Inflammatory macrophage treated with lipopolysaccharide for 1 hour (primary cell): ENCODE data around the gene HSF4.

Source experiments
- DNase-seq, 2 donors: peaks; one replicate each; pipeline ENCODE4 v3.0.0-alpha.2; 2020 to 2022

Gene HSF4

GRCh38 chr16:67187175-67187890 lies 22.8 kb downstream of the HSF4 start:
- DNase-seq = no peak

DNA sequence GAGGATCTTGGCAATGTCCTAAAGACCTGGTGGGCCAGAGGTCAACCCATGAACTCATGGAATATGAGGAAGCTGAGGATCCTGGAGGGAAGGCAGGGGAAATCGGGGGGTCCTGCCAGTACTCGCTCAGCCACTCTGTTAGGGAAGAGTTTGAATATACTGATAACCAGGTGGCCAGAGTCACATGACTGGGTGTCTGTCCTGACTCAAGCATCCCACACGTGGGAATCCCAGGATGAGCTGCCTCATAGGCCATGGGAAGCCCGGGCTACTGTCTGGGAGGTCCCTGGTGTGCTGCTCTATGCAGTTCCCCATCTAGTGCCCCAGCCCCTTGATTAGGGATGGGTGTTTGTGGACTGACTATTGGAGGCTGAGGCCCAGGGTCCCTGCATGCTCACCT lies 23.8 kb downstream of the HSF4 start:
- DNase-seq = peak; percentile 37 to 80

GRCh38 chr16:67188798-67189197 lies 24.3 kb downstream of the HSF4 start:
- DNase-seq = no peak

- no peak for DNase-seq
These were observed 25.5 kb downstream of the HSF4 start, which contains the start of gene EXOC3L1 for GRCh38 chr16:67190041-67190440. Gene EXOC3L1, minus strand, starts transcription at chr16:67190136. Its CDS starts 460 bp downstream, at chr16:67189676.

DNA sequence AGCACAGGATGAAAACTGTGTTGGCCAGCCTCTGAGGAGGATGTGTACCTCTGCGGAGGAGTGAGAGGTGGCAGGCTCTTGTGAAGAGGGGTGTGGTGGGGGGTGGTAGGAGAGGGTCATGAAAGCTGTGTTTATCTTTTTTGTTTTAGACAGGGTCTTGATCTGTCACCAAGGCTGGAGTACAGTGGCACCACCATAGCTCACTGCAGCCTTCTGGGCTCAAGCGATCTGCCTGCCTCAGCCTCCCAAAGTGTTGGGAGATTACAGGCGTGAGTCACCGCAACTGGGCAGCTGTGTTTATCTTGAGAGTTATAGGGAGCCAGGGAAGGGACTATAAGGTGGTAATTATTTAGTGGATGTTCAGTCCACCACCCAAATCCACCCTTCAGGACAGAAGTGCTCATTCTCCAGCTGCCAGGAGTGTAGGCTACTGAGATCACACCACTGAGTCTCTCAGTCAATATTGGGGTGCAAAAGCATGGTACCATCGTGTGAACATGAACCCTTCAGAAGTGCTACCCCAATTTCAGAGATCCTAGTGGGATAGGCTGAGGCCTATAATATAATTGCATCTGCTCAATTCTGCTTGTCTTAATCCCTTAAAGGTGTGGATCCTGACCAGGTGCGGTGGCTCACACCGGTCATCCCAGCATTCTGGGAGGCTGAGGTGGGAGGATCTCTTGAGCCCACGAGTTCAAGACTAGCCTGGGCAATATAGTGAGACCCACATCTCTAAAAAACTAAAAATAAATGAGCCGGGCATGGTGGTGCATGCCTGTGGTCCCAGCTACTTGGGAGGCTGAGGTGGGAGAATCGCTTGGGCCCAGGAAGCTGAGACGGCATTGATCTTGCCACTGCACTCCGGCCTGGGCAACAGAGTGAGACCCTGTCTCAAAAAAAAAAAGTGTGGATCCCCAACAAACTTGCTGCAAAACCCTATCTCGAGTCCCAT lies 26.2 kb downstream of the HSF4 start:
- no peak for DNase-seq

DNA sequence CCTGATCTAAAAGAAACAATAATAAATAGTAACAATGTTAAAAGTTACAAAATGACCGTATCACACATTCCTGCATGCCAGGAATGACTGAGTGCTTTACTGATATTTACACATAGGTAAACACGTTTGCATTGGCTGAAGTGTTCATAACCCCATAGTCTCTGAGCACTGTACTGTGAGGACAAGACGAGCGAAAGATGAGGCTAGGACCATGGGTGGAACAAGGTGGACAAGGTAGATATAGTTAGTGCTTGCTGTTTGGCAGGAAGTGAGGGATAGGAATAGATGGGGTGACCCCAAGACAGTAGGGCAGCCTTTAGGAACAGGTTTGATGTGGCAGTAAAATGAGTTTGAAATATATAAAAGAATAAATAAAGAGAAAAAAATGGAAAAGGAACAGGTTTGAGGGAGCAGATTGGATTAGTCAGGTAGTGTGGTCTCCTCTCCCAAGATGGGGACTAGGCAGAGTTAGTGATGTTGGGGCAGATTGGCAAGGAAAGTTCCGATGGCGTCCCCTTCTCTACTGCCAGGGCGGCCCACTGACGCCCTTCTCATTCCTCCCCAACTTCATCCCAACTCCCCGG lies 27.0 kb downstream of the HSF4 start:
- DNase-seq = no peak

- DNase-seq = peak; percentile 89 to 93
These were observed 27.6 kb downstream of the HSF4 start, which contains the start of gene E2F4 for GRCh38 chr16:67191995-67192681. Gene E2F4, plus strand, starts transcription at chr16:67192155. Its CDS starts 73 bp downstream, at chr16:67192228.

DNA sequence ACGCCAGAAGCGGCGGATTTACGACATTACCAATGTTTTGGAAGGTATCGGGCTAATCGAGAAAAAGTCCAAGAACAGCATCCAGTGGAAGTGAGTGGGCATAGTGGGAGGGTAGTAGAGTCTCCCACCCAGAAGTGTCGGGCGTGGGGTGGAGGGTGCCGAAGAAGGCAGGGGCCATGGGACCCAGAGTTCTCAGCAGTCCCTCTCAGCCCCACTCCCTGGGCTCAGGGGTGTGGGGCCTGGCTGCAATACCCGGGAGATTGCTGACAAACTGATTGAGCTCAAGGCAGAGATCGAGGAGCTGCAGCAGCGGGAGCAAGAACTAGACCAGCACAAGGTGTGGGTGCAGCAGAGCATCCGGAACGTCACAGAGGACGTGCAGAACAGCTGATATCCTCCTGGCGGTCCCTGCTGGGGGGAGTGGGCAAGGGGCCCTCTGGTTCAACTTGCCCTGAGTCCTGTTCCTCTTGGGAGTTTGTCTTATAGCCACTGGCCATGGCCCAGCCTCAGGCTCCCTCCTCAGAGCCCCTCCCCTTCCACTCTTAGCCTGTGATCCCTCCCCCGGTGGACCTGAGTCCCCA lies 28.3 kb downstream of the HSF4 start:
- no peak for DNase-seq

- no peak for DNase-seq
These were observed 29.0 kb downstream of the HSF4 start for GRCh38 chr16:67193536-67193935.

DNA sequence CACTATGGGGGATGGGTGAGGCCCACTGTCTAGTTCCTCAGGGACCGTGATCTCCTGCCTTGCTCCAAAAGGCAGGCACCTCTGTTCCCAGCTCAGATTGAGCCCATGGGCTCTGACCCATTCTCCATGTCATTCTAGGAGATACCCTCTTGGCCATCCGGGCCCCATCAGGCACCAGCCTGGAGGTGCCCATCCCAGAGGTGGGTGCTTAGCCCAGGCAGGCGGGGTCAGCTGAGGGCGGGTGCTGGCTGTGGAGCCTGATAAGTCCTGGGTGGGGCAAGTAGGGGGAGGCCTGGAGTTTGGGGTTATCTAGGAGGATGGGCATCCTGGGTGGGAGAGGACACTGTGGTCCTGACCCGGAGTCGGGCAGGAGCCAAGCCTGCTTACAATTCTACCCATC lies 29.7 kb downstream of the HSF4 start:
- no peak for DNase-seq

DNA sequence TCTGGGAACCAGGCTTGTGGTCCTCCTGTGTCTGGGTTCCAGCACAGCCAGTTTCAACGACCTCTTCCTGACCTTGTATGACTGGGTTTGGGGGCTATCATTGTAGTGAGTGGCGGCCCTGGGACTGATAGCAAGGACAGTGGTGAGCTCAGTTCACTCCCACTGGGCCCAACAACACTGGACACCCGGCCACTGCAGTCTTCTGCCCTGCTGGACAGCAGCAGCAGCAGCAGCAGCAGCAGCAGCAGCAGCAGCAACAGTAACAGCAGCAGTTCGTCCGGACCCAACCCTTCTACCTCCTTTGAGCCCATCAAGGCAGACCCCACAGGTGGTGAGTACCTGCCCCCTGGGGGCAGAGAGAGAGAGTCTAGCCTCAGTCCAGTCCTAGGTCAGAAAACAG lies 31.1 kb downstream of the HSF4 start:
- no peak for DNase-seq

DNA sequence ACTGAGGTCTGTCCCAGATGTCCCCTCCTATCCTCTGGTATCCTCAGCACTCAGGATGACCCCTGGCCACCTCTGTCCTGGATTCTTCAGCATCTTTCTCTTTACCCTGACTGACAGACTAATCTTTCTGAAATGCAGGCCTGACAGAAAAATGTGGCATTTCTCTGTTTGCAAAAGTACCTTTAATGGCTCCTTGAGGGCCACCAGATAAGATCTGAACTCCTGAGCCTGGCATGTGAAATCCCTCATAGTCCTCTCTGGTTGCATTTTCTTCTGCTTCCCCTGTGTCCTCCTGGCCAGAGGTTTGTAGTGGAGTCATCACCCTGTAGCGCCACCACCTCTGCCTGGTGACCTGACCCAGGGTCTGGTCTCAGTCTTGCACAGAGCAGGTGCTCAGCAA lies 32.3 kb downstream of the HSF4 start:
- DNase-seq = no peak

- DNase-seq = no peak
These were observed 33.2 kb downstream of the HSF4 start for GRCh38 chr16:67197704-67198103.

GRCh38 chr16:67198238-67198734 lies 33.7 kb downstream of the HSF4 start:
- peak in 1 of 2 donors; percentile 65 for DNase-seq

DNA sequence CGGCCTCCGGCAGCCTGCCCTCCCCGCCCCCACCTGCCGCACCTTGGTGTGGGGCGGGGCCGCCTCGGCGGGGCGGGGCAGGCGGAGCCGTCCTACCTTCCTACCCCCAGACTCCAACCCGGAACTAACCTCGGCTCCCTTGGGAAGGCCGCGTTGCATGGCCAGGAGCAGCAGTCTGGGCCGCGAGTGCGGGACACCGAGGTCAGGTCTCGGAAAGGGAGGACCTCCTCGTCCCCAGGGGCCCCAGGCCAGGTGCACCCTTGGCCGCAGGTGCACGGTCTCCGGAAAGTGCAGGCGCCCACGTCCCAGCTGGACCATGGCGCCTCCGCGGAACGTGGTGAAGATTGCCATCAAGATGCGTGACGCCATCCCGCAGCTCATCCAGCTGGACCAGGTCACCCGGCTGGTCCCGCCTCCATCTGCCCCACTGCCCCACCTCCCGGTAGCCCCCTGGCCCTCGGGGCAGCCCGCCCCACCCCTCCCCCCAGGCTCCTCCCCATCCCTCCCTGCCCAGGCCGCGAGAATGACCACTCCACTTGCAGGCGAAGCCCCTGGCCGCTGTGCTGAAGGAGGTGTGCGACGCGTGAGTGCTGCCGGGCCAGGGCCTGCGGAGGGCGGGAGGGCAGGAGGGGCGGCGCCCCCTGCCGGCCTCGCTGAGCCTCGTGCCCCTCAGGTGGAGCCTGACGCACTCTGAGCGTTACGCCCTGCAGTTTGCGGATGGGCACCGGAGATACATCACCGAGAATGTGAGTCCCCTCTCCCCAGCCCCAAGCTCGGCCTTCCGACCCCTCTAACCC lies 34.7 kb downstream of the HSF4 start, which contains the start of gene ELMO3:
ELMO3 (plus strand) TSS at position 121 of the 797 bp plus-strand sequence; CDS start at position 317, 196 bp downstream.
- DNase-seq = no peak

DNA sequence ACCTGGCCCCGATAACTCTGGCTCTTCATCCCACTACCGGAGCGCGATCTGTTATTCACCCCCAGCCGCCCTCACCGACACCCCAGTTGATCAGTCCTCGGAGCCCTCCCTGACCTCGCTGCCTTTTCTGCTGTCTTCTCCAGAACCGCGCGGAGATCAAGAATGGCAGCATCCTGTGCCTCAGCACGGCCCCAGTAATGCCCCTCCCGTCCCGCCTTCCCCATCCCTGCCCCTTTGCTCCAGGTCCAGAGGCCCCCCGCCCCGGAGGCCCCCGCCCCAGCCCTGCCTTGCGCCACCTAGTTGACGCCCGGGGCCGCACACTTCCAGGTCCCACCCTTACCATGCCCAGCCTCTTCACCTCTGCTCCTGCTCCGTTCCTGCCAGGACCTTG lies 35.3 kb downstream of the HSF4 start:
- no peak for DNase-seq

GRCh38 chr16:67200491-67200890 lies 35.9 kb downstream of the HSF4 start:
- no peak for DNase-seq

- DNase-seq = no peak
These were observed 37.1 kb downstream of the HSF4 start for GRCh38 chr16:67201411-67202345.

DNA sequence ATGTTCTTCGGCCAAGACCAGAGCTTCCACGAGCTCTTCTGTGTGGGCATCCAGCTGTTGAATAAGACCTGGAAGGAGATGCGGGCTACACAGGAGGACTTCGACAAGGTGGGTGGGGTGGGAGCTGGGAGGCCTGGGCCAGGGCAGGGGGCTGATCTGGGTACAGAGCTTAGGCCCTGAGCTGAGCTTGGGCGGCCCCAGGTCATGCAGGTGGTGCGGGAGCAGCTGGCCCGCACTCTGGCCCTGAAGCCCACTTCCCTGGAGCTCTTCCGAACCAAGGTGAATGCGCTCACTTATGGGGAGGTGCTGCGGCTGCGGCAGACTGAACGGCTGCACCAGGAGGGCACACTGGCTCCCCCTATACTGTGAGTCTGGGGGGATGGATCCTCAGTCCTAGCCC lies 37.9 kb downstream of the HSF4 start:
- no peak for DNase-seq

DNA sequence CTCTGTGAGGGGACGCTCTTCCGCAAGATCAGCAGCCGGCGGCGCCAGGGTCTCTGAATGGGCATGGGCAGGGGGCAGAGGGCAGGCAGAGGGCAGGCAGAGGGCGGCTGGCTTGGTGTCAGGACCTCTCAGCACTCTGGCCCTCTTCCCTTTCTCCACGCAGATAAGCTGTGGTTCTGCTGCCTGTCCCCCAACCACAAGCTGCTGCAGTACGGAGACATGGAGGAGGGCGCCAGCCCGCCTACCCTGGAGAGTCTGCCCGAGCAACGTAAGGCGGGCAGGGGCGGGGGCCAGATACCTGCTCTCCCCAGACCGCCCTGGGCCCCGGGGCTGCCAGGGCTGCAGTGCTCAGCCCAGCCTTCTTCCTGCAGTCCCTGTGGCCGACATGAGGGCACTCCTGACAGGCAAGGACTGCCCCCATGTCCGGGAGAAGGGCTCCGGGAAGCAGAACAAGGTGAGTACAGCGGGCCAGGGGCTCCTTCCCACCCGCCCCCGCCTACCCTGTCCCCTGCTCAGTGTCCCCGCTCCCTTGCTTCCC lies 38.5 kb downstream of the HSF4 start:
- no peak for DNase-seq
